GM19328 (cell line): ENCODE results near the gene LIN7A.
"Not testable (repeated sequence)": the region's sequence is repeated elsewhere in the genome, so short reads cannot be mapped to it uniquely, and the experiment has no call there.

ENCODE experiments used
- ATAC-seq: cut with Tn5 transposase; IDR thresholded peaks from one replicate; pipeline ENCODE4 v1.9.1; 2021; ENCODE audit warnings: mild to moderate bottlenecking, moderate library complexity; ENCODE audit not compliant: unreplicated experiment

LIN7A gene

GRCh38 chr12:80814453-80814852 lies 123.3 kb downstream of the LIN7A start:
- ATAC-seq: no peak

GRCh38 chr12:80813820-80814219 lies 123.9 kb downstream of the LIN7A start:
- ATAC-seq: no peak

- ATAC-seq: no peak
These were observed 125.6 kb downstream of the LIN7A start for GRCh38 chr12:80811957-80812708.

- no peak for ATAC-seq
These were observed 126.9 kb downstream of the LIN7A start for GRCh38 chr12:80810874-80811273.

GRCh38 chr12:80807640-80808288 lies 130.0 kb downstream of the LIN7A start:
- ATAC-seq: peak; percentile 87

GRCh38 chr12:80805106-80805505 lies 132.6 kb downstream of the LIN7A start:
- ATAC-seq: no peak

GRCh38 chr12:80802652-80803400 lies 134.9 kb downstream of the LIN7A start:
- peak; percentile 86 for ATAC-seq

GRCh38 chr12:80798281-80798680 lies 139.5 kb downstream of the LIN7A start:
- ATAC-seq: no peak

- ATAC-seq: no peak
These were observed 143.2 kb downstream of the LIN7A start for GRCh38 chr12:80794551-80794950.

- ATAC-seq: no peak
These were observed 144.9 kb downstream of the LIN7A start for GRCh38 chr12:80792861-80793260.

GRCh38 chr12:80791863-80792262 lies 145.9 kb downstream of the LIN7A start:
- no peak for ATAC-seq

GRCh38 chr12:80788407-80788806 lies 149.3 kb downstream of the LIN7A start:
- ATAC-seq: not testable (repeated sequence)

GRCh38 chr12:80782963-80783470 lies 154.7 kb downstream of the LIN7A start:
- ATAC-seq: not testable (repeated sequence)

GRCh38 chr12:80781313-80781712 lies 156.4 kb downstream of the LIN7A start:
- no peak for ATAC-seq

GRCh38 chr12:80780746-80781145 lies 157.0 kb downstream of the LIN7A start:
- no peak for ATAC-seq

- ATAC-seq: peak; percentile 90
These were observed 159.7 kb downstream of the LIN7A start for GRCh38 chr12:80778005-80778541.

GRCh38 chr12:80777587-80777986 lies 160.1 kb downstream of the LIN7A start:
- ATAC-seq: peak; percentile 0

GRCh38 chr12:80776706-80777105 lies 161.0 kb downstream of the LIN7A start:
- ATAC-seq: no peak

GRCh38 chr12:80770958-80771357 lies 166.8 kb downstream of the LIN7A start:
- ATAC-seq: no peak

GRCh38 chr12:80769553-80770140 lies 168.1 kb downstream of the LIN7A start:
- ATAC-seq: no peak

GRCh38 chr12:80766897-80767296 lies 170.8 kb downstream of the LIN7A start:
- ATAC-seq: peak; percentile 97
